ENCODE measurements around the gene ADIPOR2.
"Not testable (repeated sequence)": the region's sequence is repeated elsewhere in the genome, so short reads cannot be mapped to it uniquely, and the experiment has no call there.

ADIPOR2 gene

GRCh38 chr12:1731019-1731687 lies 40.3 kb downstream of the ADIPOR2 start:
- DNase-seq (ENCODE audit: insufficient read length, low spot score) (no peak), FAIRE-seq (no peak)

GRCh38 chr12:1731688-1732078 lies 40.8 kb downstream of the ADIPOR2 start:
- not testable (repeated sequence) for FAIRE-seq; DNase-seq (ENCODE audit: insufficient read length, low spot score)

- FAIRE-seq (no peak), DNase-seq (ENCODE audit: insufficient read length, low spot score) (no peak)
Measured at GRCh38 chr12:1732914-1733313, 42.0 kb downstream of the ADIPOR2 start.

- FAIRE-seq, result not testable (repeated sequence)
Measured at GRCh38 chr12:1733712-1734111, 42.8 kb downstream of the ADIPOR2 start.

GRCh38 chr12:1737652-1738286 lies 46.9 kb downstream of the ADIPOR2 start:
- FAIRE-seq (no peak), DNase-seq (ENCODE audit: insufficient read length, low spot score) (no peak)

More at GRCh38 chr12:1733712-1734111, 42.8 kb downstream of the ADIPOR2 start:
- not testable (repeated sequence) for DNase-seq (ENCODE audit: insufficient read length, low spot score)

- DNase-seq (ENCODE audit: insufficient read length, low spot score) (no peak), FAIRE-seq (no peak)
Measured at GRCh38 chr12:1738446-1738845, 47.6 kb downstream of the ADIPOR2 start.

- DNase-seq (ENCODE audit: insufficient read length, low spot score) (no peak), FAIRE-seq (no peak)
Measured at GRCh38 chr12:1739368-1739767, 48.5 kb downstream of the ADIPOR2 start.

GRCh38 chr12:1740161-1740948 lies 49.5 kb downstream of the ADIPOR2 start:
- FAIRE-seq, result no peak
- DNase-seq (ENCODE audit: insufficient read length, low spot score), result no peak

- FAIRE-seq, result peak; percentile 28
- no peak for DNase-seq (ENCODE audit: insufficient read length, low spot score)
Measured at GRCh38 chr12:1741154-1741949, 50.5 kb downstream of the ADIPOR2 start.

- DNase-seq (ENCODE audit: insufficient read length, low spot score) (no peak), FAIRE-seq (no peak)
Measured at GRCh38 chr12:1744932-1745331, 54.1 kb downstream of the ADIPOR2 start.

- DNase-seq (ENCODE audit: insufficient read length, low spot score) (no peak), FAIRE-seq (peak; percentile 18)
Measured at GRCh38 chr12:1747609-1748008, 56.7 kb downstream of the ADIPOR2 start.

- DNase-seq (ENCODE audit: insufficient read length, low spot score) (no peak), FAIRE-seq (no peak)
Measured at GRCh38 chr12:1749019-1749418, 58.1 kb downstream of the ADIPOR2 start.

- no peak for FAIRE-seq
Measured at GRCh38 chr12:1750300-1750699, 59.4 kb downstream of the ADIPOR2 start.

GRCh38 chr12:1758376-1758775 lies 67.5 kb downstream of the ADIPOR2 start:
- no peak for DNase-seq (ENCODE audit: insufficient read length, low spot score)
- no peak for FAIRE-seq

More at GRCh38 chr12:1750300-1750699, 59.4 kb downstream of the ADIPOR2 start:
- no peak for DNase-seq (ENCODE audit: insufficient read length, low spot score)

- FAIRE-seq (no peak), DNase-seq (ENCODE audit: insufficient read length, low spot score) (no peak)
Measured at GRCh38 chr12:1758887-1759286, 68.0 kb downstream of the ADIPOR2 start.

GRCh38 chr12:1760566-1761382 lies 69.9 kb downstream of the ADIPOR2 start:
- no peak for DNase-seq (ENCODE audit: insufficient read length, low spot score)
- no peak for FAIRE-seq

- FAIRE-seq (no peak), DNase-seq (ENCODE audit: insufficient read length, low spot score) (no peak)
Measured at GRCh38 chr12:1761857-1762256, 71.0 kb downstream of the ADIPOR2 start.

GRCh38 chr12:1763153-1763552 lies 72.3 kb downstream of the ADIPOR2 start:
- no peak for FAIRE-seq
- DNase-seq (ENCODE audit: insufficient read length, low spot score), result no peak

- DNase-seq (ENCODE audit: insufficient read length, low spot score), result no peak
- no peak for FAIRE-seq
Measured at GRCh38 chr12:1766110-1766509, 75.2 kb downstream of the ADIPOR2 start.

Measured in GM19239 (cell line).